HEK293T (cell line): ENCODE measurements around the gene TCF23.

ENCODE experiments used
- CTCF ChIA-PET: fragments of 350-600 bp; formaldehyde crosslinking; extraction: SDS; loops from one replicate; lab custom pipeline; 2021; ENCODE audit warnings: antibody characterized with exemption, inconsistent platforms; lab: Yijun Ruan, JAX
- POLR2A ChIA-PET: fragments of 350-600 bp; formaldehyde crosslinking; extraction: SDS; loops from one replicate; lab custom pipeline; 2020; ENCODE audit warnings: antibody characterized with exemption, inconsistent platforms; lab: Yijun Ruan, JAX
- DNase-seq: peaks from one replicate; pipeline ENCODE4 v3.0.0; 2012; ENCODE audit warnings: mixed read lengths; ENCODE audit errors: extremely low spot score
- ARNT ChIP-seq: fragments of 450-650 bp; IDR thresholded peaks from 2 replicates; pipeline ENCODE4 v1.6.1; 2017; ENCODE audit warnings: mild to moderate bottlenecking
- BHLHE40 ChIP-seq: fragments of 450-650 bp; IDR thresholded peaks from 2 replicates; pipeline ENCODE4 v1.6.1; 2016; ENCODE audit warnings: mild to moderate bottlenecking, moderate library complexity, borderline replicate concordance
- CTBP1 ChIP-seq: fragments of 450-650 bp; IDR thresholded peaks from 2 replicates; pipeline ENCODE4 v1.6.1; 2016; ENCODE audit warnings: borderline replicate concordance
- ELF4 ChIP-seq: fragments of 450-650 bp; IDR thresholded peaks from 2 replicates; pipeline ENCODE4 v1.6.1; 2017; ENCODE audit warnings: antibody characterized with exemption
- FOXA1 ChIP-seq: fragments of 450-650 bp; IDR thresholded peaks from 2 replicates; pipeline ENCODE4 v1.6.1; 2016; ENCODE audit warnings: mild to moderate bottlenecking
- FOXK2 ChIP-seq: fragments of 450-650 bp; IDR thresholded peaks from 2 replicates; pipeline ENCODE4 v1.6.1; 2016; ENCODE audit warnings: mild to moderate bottlenecking
- FOXM1 ChIP-seq: fragments of 450-650 bp; IDR thresholded peaks from 2 replicates; pipeline ENCODE4 v1.6.1; 2017; ENCODE audit warnings: mild to moderate bottlenecking, borderline replicate concordance
- HDGF ChIP-seq: fragments of 450-650 bp; IDR thresholded peaks from 2 replicates; pipeline ENCODE4 v1.6.1; 2017; ENCODE audit warnings: antibody characterized with exemption, borderline replicate concordance
- L3MBTL2 ChIP-seq: fragments of 450-650 bp; conservative IDR thresholded peaks from 2 replicates; pipeline ENCODE4 v1.6.1; 2016; ENCODE audit warnings: mild to moderate bottlenecking
- LEF1 ChIP-seq: fragments of 450-650 bp; IDR thresholded peaks from 2 replicates; pipeline ENCODE4 v1.6.1; 2017; ENCODE audit warnings: mild to moderate bottlenecking, borderline replicate concordance
- NFRKB ChIP-seq: fragments of 450-650 bp; IDR thresholded peaks from 2 replicates; pipeline ENCODE4 v1.6.1; 2016; ENCODE audit warnings: mild to moderate bottlenecking, moderate library complexity
- PKNOX1 ChIP-seq: fragments of 450-650 bp; IDR thresholded peaks from 2 replicates; pipeline ENCODE4 v1.6.1; 2016
- SP1 ChIP-seq: fragments of 450-650 bp; IDR thresholded peaks from 2 replicates; pipeline ENCODE4 v1.6.1; 2017
- SUZ12 ChIP-seq: fragments of 450-650 bp; IDR thresholded peaks from 2 replicates; pipeline ENCODE4 v1.6.1; 2016; ENCODE audit warnings: mild to moderate bottlenecking
- TARDBP ChIP-seq: fragments of 450-650 bp; IDR thresholded peaks from 2 replicates; pipeline ENCODE4 v1.6.1; 2016
- ZNF384 ChIP-seq: fragments of 450-650 bp; IDR thresholded peaks from 2 replicates; pipeline ENCODE4 v1.6.1; 2016

Gene TCF23

GRCh38 chr2:27122791-27123190 lies 26.0 kb upstream of the TCF23 start:
- TF ChIP-seq PKNOX1 (no peak), CTBP1 (no peak), BHLHE40 (no peak), L3MBTL2 (no peak), FOXK2 (no peak), ARNT (no peak), LEF1 (no peak), FOXM1 (no peak), NFRKB (no peak), HDGF (no peak), FOXA1 (no peak), SP1 (no peak), ZNF384 (no peak), TARDBP (no peak), SUZ12 (no peak), ELF4 (no peak)
- POLR2A ChIA-PET = interaction anchor here (0.7 to 3.8 kb wide), 7 partner anchors 8 to 83 kb away, joined by 3 to 42 read pairs (median 5); partner anchors contain the start of genes KHK and PREB
- CTCF ChIA-PET = interaction anchor here (1.2 to 1.8 kb wide), 2 partner anchors 34 to 35 kb away, joined by 3 to 5 read pairs; no protein-coding TSS in a partner anchor
- DNase-seq = no peak

DNA sequence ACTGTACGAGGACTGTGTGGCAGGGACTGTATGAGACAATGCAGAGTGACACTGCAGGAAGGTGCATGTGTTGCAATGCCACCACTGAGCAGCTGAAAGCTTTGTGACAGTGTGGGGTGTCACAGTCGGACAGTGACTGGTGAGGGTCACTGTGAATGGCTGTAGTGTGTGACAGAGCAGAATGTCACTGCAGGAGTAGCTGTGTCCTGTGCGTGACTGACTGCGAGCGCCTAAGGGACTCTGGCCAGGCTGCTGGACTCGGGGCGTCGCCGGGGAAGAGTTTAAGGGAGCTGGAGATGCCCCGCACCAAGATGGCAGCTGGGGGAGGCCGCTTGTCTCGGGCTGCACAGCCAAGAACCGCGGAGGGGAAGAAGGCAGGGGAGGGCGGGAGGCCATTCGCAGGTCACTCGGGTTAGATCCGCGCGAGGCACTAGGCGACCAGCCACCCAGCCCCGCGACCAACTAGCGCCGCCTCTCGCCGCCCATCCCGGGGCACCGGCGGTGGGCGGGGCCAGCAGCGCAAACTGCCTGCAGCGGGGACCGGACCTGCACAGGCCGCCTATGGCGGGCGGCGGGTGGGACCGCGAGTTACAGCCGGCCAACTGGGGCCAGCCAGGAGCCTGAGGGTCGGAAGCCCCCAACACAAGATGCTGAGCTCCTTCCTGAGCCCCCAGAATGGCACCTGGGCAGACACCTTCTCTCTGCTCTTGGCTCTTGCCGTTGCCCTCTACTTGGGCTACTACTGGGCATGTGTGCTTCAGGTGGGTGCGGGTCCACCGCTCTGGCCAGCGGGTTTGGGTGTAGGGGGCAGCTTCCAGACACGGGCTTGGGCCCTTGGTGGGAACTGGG lies 25.3 kb upstream of the TCF23 start, which contains the start of gene ABHD1:
Gene ABHD1, plus strand, starts transcription at position 514 of the 849 bp plus-strand sequence. Its CDS starts 134 bp downstream, at position 648.
- DNase-seq = peak; percentile 62
- CTCF ChIA-PET = interaction anchor here (1.2 to 1.8 kb wide), 2 partner anchors 35 to 36 kb away, joined by 3 to 5 read pairs; no protein-coding TSS in a partner anchor
- POLR2A ChIA-PET = interaction anchor here (0.7 to 3.8 kb wide), 11 partner anchors 9 to 88 kb away, joined by 3 to 42 read pairs (median 4); partner anchors contain the start of genes AGBL5, KHK and PREB
- TF ChIP-seq FOXA1 (no peak), LEF1 (0 out of 2 replicates have a peak, but pooled peaks have one; percentile 36)

DNA sequence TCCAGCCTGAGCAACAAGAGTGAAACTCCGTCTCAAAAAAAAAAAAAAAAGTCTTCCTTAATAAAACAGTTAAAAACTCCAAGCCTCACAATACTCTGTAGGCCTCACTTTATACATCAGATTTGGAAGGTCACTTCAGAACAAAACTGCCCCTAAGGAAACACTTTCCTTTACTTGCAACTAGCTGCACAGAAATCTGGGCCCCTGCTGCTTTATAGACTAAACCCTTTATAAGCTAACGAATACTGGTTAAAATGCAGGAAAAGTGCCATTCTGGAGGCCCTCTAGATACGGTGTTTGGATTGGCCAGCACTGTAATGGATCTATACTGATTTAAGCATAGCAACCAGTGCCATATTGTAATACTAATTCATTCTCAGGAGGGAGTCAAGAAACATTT lies 23.7 kb upstream of the TCF23 start:
- TF ChIP-seq HDGF (no peak), ZNF384 (peak; percentile 74)
- POLR2A ChIA-PET = interaction anchor here (0.7 to 3.8 kb wide), 3 partner anchors 8 to 159 kb away, joined by 3 to 42 read pairs (median 3); partner anchors contain the start of gene PREB
- no peak for DNase-seq
- CTCF ChIA-PET = no interaction called here

DNA sequence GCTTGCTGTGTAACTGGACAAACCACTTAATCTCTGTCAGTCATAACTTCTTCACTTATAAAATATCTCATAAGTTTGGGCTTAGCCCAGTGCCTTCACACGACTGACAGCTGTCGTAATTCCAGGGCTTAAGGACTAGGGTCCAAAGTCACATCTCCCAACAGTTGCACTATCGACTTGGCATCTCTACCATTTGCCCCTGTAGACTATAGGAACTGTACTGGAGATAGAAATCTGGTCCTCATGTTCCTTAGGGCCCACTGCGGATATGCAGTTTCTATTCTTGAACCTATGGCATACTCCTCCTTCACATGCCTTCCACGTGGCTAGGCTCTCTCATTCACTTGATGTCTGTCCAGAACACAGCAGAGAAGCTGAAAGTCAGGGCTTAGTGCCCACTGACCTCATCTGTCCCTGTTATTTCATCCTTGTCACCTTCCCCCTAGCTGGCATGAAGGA lies 22.5 kb upstream of the TCF23 start:
- DNase-seq = no peak
- ChIA-PET CTCF (no interaction called here), POLR2A (interaction anchor here (3.8 kb wide), 1 partner anchor 7 kb away, joined by 42 read pairs; the partner anchor contains the start of gene PREB)
- TF ChIP-seq L3MBTL2 (peak; percentile 46; the same call in 1 of the 2 replicates), CTBP1 (no peak), PKNOX1 (peak; percentile 63), HDGF (no peak), BHLHE40 (no peak), FOXK2 (no peak), LEF1 (no peak), NFRKB (no peak), SUZ12 (no peak), ARNT (no peak), FOXA1 (no peak), ELF4 (no peak), SP1 (no peak), TARDBP (no peak), ZNF384 (no peak), FOXM1 (no peak)

- TF ChIP-seq L3MBTL2 (no peak), LEF1 (no peak), CTBP1 (no peak), TARDBP (no peak), FOXA1 (no peak), ZNF384 (no peak), PKNOX1 (no peak), FOXM1 (no peak), NFRKB (no peak), HDGF (no peak), SP1 (no peak), SUZ12 (no peak), ARNT (no peak), ELF4 (no peak), FOXK2 (no peak), BHLHE40 (no peak)
- no peak for DNase-seq
- CTCF ChIA-PET = interaction anchor here (0.7 kb wide), 1 partner anchor 41 kb away, joined by 3 read pairs; the partner anchor contains the start of gene KHK
- POLR2A ChIA-PET = interaction anchor here (0.5 kb wide), 1 partner anchor 97 kb away, joined by 3 read pairs; no protein-coding TSS in a partner anchor
Observed at GRCh38 chr2:27127883-27128667, 20.7 kb upstream of the TCF23 start.
